GM21737 (cell line): ENCODE measurements around the gene DIPK1B.
"Not testable (repeated sequence)": the region's sequence is repeated elsewhere in the genome, so short reads cannot be mapped to it uniquely, and the experiment has no call there.

ENCODE experiments used
- ATAC-seq: cut with Tn5 transposase; IDR thresholded peaks from one replicate; pipeline ENCODE4 v1.9.1; 2021; ENCODE audit warnings: mild to moderate bottlenecking, moderate library complexity; ENCODE audit not compliant: unreplicated experiment

The DIPK1B gene

GRCh38 chr9:136697821-136698526 lies 14.4 kb upstream of the DIPK1B start:
- no peak for ATAC-seq

- ATAC-seq, result no peak
Observed at GRCh38 chr9:136698635-136699246, 13.6 kb upstream of the DIPK1B start.

- no peak for ATAC-seq
Observed at GRCh38 chr9:136700304-136700703, 12.1 kb upstream of the DIPK1B start.

- no peak for ATAC-seq
Observed at GRCh38 chr9:136700959-136701667, 11.3 kb upstream of the DIPK1B start.

GRCh38 chr9:136701668-136702053 lies 10.7 kb upstream of the DIPK1B start:
- ATAC-seq, result no peak

- ATAC-seq, result no peak
Observed at GRCh38 chr9:136703276-136703860, 9.0 kb upstream of the DIPK1B start.

GRCh38 chr9:136704741-136705140 lies 7.6 kb upstream of the DIPK1B start:
- ATAC-seq, result not testable (repeated sequence)

GRCh38 chr9:136705564-136705963 lies 6.8 kb upstream of the DIPK1B start:
- ATAC-seq, result no peak

- ATAC-seq, result no peak
Observed at GRCh38 chr9:136707011-136707410, 5.4 kb upstream of the DIPK1B start.

- no peak for ATAC-seq
Observed at GRCh38 chr9:136707849-136708517, 4.4 kb upstream of the DIPK1B start.

- ATAC-seq, result no peak
Observed at GRCh38 chr9:136709454-136710109, 2.8 kb upstream of the DIPK1B start.

GRCh38 chr9:136710543-136710942 lies 1.8 kb upstream of the DIPK1B start:
- no peak for ATAC-seq

- not testable (repeated sequence) for ATAC-seq
Observed at GRCh38 chr9:136711219-136711648, 1.1 kb upstream of the DIPK1B start.

- no peak for ATAC-seq
Observed at GRCh38 chr9:136712690-136713544, 545 bp downstream of the DIPK1B start.

GRCh38 chr9:136713550-136713949 lies 1.2 kb downstream of the DIPK1B start:
- no peak for ATAC-seq

GRCh38 chr9:136714096-136714892 lies 1.9 kb downstream of the DIPK1B start:
- ATAC-seq, result no peak

- no peak for ATAC-seq
Observed at GRCh38 chr9:136714893-136715274, 2.5 kb downstream of the DIPK1B start.

- ATAC-seq, result no peak
Observed at GRCh38 chr9:136717399-136717798, 5.0 kb downstream of the DIPK1B start.
